GM21717 (cell line): Measurements from ENCODE around the gene BHMT.

Source experiments
- ATAC-seq: cut with Tn5 transposase; IDR thresholded peaks from one replicate; pipeline ENCODE4 v1.9.1; 2021; ENCODE audit warnings: mild to moderate bottlenecking, moderate library complexity; ENCODE audit not compliant: unreplicated experiment

BHMT gene

GRCh38 chr5:79111387-79111959, at the start of gene BHMT:
Gene BHMT (plus strand): TSS chr5:79111809. CDS start chr5:79111886, 77 bp downstream.
- ATAC-seq = no peak

GRCh38 chr5:79062436-79062835, 49.2 kb upstream of the BHMT start:
- no peak for ATAC-seq

- ATAC-seq = no peak
Observed at GRCh38 chr5:79069488-79070349, 41.9 kb upstream of the BHMT start, which contains the start of the genes BHMT2 and DMGDH. Gene BHMT2 (plus strand): TSS chr5:79069767. CDS start chr5:79069783, 16 bp downstream. Gene DMGDH (minus strand): TSS chr5:79069674. CDS start chr5:79069620, 54 bp downstream.

- no peak for ATAC-seq
Observed at GRCh38 chr5:79070350-79070667, 41.3 kb upstream of the BHMT start.

- no peak for ATAC-seq
Observed at GRCh38 chr5:79074641-79075040, 37.0 kb upstream of the BHMT start.

- ATAC-seq = no peak
Observed at GRCh38 chr5:79075646-79076426, 35.8 kb upstream of the BHMT start.

- ATAC-seq = no peak
Observed at GRCh38 chr5:79076819-79077218, 34.8 kb upstream of the BHMT start.

- ATAC-seq = no peak
Observed at GRCh38 chr5:79077680-79078365, 33.8 kb upstream of the BHMT start.

GRCh38 chr5:79080804-79081203, 30.8 kb upstream of the BHMT start:
- ATAC-seq = no peak

- ATAC-seq = no peak
Observed at GRCh38 chr5:79081779-79082178, 29.8 kb upstream of the BHMT start.

- no peak for ATAC-seq
Observed at GRCh38 chr5:79086116-79086515, 25.5 kb upstream of the BHMT start.

GRCh38 chr5:79088507-79088906, 23.1 kb upstream of the BHMT start:
- ATAC-seq = no peak

- no peak for ATAC-seq
Observed at GRCh38 chr5:79091064-79091463, 20.5 kb upstream of the BHMT start.

GRCh38 chr5:79093762-79094161, 17.8 kb upstream of the BHMT start:
- ATAC-seq = no peak

GRCh38 chr5:79105868-79106267, 5.7 kb upstream of the BHMT start:
- ATAC-seq = no peak

- no peak for ATAC-seq
Observed at GRCh38 chr5:79107020-79107796, 4.4 kb upstream of the BHMT start.

- ATAC-seq = no peak
Observed at GRCh38 chr5:79108086-79108485, 3.5 kb upstream of the BHMT start.

GRCh38 chr5:79108792-79109191, 2.8 kb upstream of the BHMT start:
- ATAC-seq = no peak

GRCh38 chr5:79109527-79110492, 1.8 kb upstream of the BHMT start:
- no peak for ATAC-seq
